Measurements from ENCODE around the gene PNPO. TPM values are rescaled to one million over a fixed set of nuclear protein-coding genes. Genes with fewer than 3 reads are reported as not detected.

The PNPO gene
- total and polyA plus RNA-seq, 2 of the 13 experiments (the other 11 are each of a cell fraction or from before 2014, with no cell fraction given): 47.9 to 63.3 TPM

DNA sequence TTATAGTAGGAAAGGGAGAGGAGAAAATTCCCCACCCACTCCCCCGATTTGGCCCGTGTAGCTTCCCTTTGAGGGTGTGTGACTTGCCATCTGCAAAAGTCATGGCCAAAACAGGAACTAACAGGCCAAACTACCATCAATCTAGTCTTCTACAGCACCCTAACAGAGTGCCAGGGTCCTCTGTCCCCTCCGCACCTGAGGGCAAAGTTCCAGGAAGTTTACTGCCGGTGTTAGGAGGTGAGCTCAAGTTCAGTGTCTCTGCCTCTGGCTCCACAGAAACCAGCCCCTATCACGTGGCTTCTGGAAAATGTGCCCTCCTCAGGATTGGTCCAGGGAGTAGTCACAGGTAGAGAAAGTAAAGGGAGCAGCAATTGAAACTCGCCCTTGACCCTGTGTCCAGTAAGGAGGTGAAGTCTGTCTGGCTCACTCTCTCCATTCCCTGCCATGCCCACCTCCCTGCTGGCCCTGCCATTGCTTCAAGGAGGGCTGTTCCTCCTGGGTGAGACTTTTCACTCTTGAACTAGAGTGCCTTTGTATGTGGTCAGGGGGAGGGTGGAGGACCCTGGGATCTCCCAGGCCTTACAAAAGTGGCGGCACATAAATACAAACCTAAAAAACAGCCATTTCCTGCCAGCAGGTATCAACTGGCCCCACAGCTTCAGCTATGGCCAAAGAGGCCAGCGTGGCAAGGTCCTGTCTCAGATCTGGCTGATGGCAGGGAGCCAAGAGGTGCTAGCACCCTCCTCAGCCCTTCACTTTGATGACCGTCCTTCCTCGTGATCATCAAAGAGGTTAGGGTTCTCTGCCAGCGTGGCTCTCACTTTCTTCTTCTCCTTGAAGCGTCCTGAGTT is 11.0 kb downstream of the PNPO start (continued):
- TF ChIP-seq, protein P1, sequence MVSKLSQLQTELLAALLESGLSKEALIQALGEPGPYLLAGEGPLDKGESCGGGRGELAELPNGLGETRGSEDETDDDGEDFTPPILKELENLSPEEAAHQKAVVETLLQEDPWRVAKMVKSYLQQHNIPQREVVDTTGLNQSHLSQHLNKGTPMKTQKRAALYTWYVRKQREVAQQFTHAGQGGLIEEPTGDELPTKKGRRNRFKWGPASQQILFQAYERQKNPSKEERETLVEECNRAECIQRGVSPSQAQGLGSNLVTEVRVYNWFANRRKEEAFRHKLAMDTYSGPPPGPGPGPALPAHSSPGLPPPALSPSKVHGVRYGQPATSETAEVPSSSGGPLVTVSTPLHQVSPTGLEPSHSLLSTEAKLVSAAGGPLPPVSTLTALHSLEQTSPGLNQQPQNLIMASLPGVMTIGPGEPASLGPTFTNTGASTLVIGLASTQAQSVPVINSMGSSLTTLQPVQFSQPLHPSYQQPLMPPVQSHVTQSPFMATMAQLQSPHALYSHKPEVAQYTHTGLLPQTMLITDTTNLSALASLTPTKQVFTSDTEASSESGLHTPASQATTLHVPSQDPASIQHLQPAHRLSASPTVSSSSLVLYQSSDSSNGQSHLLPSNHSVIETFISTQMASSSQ (IDR thresholded peaks at IDR 0.05; ENCODE audit: low read depth): no peak
- TF ChIP-seq, protein P1 (CRISPR knock-in tag; IDR thresholded peaks at IDR 0.05; ENCODE audit: borderline replicate concordance): peak; percentile 43; the same call in 1 of the 2 replicates
- TF ChIP-seq ZNF724P (CRISPR knock-in tag; IDR thresholded peaks at IDR 0.05; ENCODE audit: borderline replicate concordance) (no peak), ZNF256 (CRISPR knock-in tag; conservative IDR thresholded peaks at IDR 0.05) (no peak), ZNF234 (CRISPR knock-in tag; conservative IDR thresholded peaks at IDR 0.05) (no peak), ZSCAN21 (CRISPR knock-in tag; IDR thresholded peaks at IDR 0.05; ENCODE audit: borderline replicate concordance) (no peak; the same call in 1 of the 2 replicates), ZNF761 (CRISPR knock-in tag; conservative IDR thresholded peaks at IDR 0.05) (no peak)
- TF ChIP-seq, protein P2, sequence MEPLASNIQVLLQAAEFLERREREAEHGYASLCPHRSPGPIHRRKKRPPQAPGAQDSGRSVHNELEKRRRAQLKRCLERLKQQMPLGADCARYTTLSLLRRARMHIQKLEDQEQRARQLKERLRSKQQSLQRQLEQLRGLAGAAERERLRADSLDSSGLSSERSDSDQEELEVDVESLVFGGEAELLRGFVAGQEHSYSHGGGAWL (CRISPR knock-in tag; IDR thresholded peaks at IDR 0.05): no peak
- TF ChIP-seq, protein P3, sequence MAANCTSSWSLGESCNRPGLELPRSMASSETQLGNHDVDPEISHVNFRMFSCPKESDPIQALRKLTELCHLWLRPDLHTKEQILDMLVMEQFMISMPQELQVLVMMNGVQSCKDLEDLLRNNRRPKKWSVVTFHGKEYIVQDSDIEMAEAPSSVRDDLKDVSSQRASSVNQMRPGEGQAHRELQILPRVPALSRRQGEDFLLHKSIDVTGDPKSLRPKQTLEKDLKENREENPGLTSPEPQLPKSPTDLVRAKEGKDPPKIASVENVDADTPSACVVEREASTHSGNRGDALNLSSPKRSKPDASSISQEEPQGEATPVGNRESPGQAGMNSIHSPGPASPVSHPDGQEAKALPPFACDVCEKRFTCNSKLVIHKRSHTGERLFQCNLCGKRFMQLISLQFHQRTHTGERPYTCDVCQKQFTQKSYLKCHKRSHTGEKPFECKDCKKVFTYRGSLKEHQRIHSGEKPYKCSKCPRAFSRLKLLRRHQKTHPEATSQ (CRISPR knock-in tag; IDR thresholded peaks at IDR 0.05; ENCODE audit: borderline replicate concordance): no peak
- TF ChIP-seq, protein P4, sequence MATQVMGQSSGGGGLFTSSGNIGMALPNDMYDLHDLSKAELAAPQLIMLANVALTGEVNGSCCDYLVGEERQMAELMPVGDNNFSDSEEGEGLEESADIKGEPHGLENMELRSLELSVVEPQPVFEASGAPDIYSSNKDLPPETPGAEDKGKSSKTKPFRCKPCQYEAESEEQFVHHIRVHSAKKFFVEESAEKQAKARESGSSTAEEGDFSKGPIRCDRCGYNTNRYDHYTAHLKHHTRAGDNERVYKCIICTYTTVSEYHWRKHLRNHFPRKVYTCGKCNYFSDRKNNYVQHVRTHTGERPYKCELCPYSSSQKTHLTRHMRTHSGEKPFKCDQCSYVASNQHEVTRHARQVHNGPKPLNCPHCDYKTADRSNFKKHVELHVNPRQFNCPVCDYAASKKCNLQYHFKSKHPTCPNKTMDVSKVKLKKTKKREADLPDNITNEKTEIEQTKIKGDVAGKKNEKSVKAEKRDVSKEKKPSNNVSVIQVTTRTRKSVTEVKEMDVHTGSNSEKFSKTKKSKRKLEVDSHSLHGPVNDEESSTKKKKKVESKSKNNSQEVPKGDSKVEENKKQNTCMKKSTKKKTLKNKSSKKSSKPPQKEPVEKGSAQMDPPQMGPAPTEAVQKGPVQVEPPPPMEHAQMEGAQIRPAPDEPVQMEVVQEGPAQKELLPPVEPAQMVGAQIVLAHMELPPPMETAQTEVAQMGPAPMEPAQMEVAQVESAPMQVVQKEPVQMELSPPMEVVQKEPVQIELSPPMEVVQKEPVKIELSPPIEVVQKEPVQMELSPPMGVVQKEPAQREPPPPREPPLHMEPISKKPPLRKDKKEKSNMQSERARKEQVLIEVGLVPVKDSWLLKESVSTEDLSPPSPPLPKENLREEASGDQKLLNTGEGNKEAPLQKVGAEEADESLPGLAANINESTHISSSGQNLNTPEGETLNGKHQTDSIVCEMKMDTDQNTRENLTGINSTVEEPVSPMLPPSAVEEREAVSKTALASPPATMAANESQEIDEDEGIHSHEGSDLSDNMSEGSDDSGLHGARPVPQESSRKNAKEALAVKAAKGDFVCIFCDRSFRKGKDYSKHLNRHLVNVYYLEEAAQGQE (IDR thresholded peaks at IDR 0.05; ENCODE audit: borderline replicate concordance in 1 of 2, low read depth in 1 of 2, low read length in 2 of 2): no peak; a peak in 1 of 4 replicates
- TF ChIP-seq, protein P5, sequence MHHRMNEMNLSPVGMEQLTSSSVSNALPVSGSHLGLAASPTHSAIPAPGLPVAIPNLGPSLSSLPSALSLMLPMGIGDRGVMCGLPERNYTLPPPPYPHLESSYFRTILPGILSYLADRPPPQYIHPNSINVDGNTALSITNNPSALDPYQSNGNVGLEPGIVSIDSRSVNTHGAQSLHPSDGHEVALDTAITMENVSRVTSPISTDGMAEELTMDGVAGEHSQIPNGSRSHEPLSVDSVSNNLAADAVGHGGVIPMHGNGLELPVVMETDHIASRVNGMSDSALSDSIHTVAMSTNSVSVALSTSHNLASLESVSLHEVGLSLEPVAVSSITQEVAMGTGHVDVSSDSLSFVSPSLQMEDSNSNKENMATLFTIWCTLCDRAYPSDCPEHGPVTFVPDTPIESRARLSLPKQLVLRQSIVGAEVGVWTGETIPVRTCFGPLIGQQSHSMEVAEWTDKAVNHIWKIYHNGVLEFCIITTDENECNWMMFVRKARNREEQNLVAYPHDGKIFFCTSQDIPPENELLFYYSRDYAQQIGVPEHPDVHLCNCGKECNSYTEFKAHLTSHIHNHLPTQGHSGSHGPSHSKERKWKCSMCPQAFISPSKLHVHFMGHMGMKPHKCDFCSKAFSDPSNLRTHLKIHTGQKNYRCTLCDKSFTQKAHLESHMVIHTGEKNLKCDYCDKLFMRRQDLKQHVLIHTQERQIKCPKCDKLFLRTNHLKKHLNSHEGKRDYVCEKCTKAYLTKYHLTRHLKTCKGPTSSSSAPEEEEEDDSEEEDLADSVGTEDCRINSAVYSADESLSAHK (CRISPR knock-in tag; IDR thresholded peaks at IDR 0.05; ENCODE audit: borderline replicate concordance): no peak
